K562 (cell line): ENCODE data around the gene KDF1. TPM values are rescaled to one million over a fixed set of nuclear protein-coding genes. Genes with fewer than 3 reads are reported as not detected.

Experiments
- ATAC-seq: fragments of 200-7000 bp; cut with Tn5 transposase; 3 replicates; pipeline ENCODE4 v1.9.1; 2020; ENCODE audit warnings: moderate library complexity
- Bru-seq: library from RNA; stranded (reverse); fragments of 400-500 nt; gene quantifications from one replicate; lab custom pipeline; 2021; lab: Mats Ljungman, UMichigan
- BruChase-seq, 2 experiments: library from RNA; stranded (reverse); fragments of 400-500 nt; gene quantifications; one replicate each; lab custom pipeline; 2021; lab: Mats Ljungman, UMichigan
- BruUV-seq: library from RNA; stranded (reverse); fragments of 400-500 nt; replicated peaks from 2 replicates; lab custom pipeline; 2021; lab: Mats Ljungman, UMichigan
- CTCF ChIA-PET: fragments of 300-600 bp; formaldehyde crosslinking; extraction: SDS; loops from one replicate; lab custom pipeline; 2021; ENCODE audit warnings: low intra/inter-chr PET ratio; lab: Yijun Ruan, JAX
- POLR2A ChIA-PET: fragments of 300-600, 350-650 bp; sonication (Branson Sonifier 250); formaldehyde crosslinking; extraction: SDS; loops from one replicate; lab custom pipeline; 2021; ENCODE audit warnings: antibody characterized with exemption, inconsistent platforms; lab: Yijun Ruan, JAX
- DNase-seq, 4 experiments: peaks; one replicate each; pipeline versions ENCODE4 v3.0.0 to v3.0.0-alpha.2; 2011 to 2018; ENCODE audit warnings: low spot score in 3 of 4, mixed read lengths in 3 of 4; ENCODE audit errors: extremely low read depth in 1 of 4
- FAIRE-seq: peaks from 2 replicates; lab custom pipeline; 2011; peaks lifted over from hg19 to GRCh38; lab: Jason Lieb, UNC
- H2AFZ ChIP-seq: 2 replicates; pipeline ENCODE4 v1.6.0; 2011; ENCODE audit warnings: low read depth, low read length, control low read depth, inconsistent platforms
- H3K27ac ChIP-seq: fragments of 200-600 bp; 3 replicates; pipeline ENCODE4 v1.8.0; 2011; ENCODE audit warnings: low read depth, mild to moderate bottlenecking, control low read depth, inconsistent platforms, low read length, moderate library complexity, mixed read lengths; ENCODE audit errors: extremely low read depth
- H3K27me3 ChIP-seq, 2 experiments: fragments of 300-600 bp in 1 of 2; 2 replicates in 1 of 2; 3 replicates in 1 of 2; pipeline versions ENCODE4 v1.6.0 to v1.8.0; 2011; ENCODE audit warnings: inconsistent platforms in 2 of 2, low read length in 2 of 2, mild to moderate bottlenecking in 1 of 2, mixed read lengths in 1 of 2, moderate library complexity in 1 of 2; ENCODE audit not compliant: control insufficient read depth in 2 of 2, insufficient read depth in 2 of 2
- H3K36me3 ChIP-seq: fragments of 300-600 bp; 3 replicates; pipeline ENCODE4 v1.8.0; 2011; ENCODE audit warnings: mild to moderate bottlenecking, low read length, inconsistent platforms; ENCODE audit not compliant: control insufficient read depth, insufficient read depth
- H3K4me1 ChIP-seq, 2 experiments: fragments of 200-600 bp in 1 of 2; replicated peaks in 1 of 2; 2 replicates in 1 of 2; 3 replicates in 1 of 2; pipeline versions ENCODE4 v1.5.1 to v1.8.0; 2011; ENCODE audit warnings: inconsistent platforms in 2 of 2, low read length in 2 of 2, mild to moderate bottlenecking in 1 of 2, mixed read lengths in 1 of 2, moderate library complexity in 1 of 2; ENCODE audit not compliant: control insufficient read depth in 2 of 2, insufficient read depth in 2 of 2
- H3K4me2 ChIP-seq: 2 replicates; pipeline ENCODE4 v1.6.1; 2011; ENCODE audit warnings: low read length, control low read depth, inconsistent platforms, mixed read lengths; ENCODE audit not compliant: insufficient read depth
- H3K4me3 ChIP-seq: fragments of 200-600 bp; sonication (generic), shearing (Covaris generic); 2 replicates; pipeline ENCODE4 v1.5.1; 2016; ENCODE audit warnings: control low read depth, inconsistent platforms
- H3K79me2 ChIP-seq: fragments of 200-600 bp; 3 replicates; pipeline ENCODE4 v1.8.0; 2011; ENCODE audit warnings: low read length, inconsistent platforms; ENCODE audit not compliant: control insufficient read depth, insufficient read depth
- H3K9ac ChIP-seq, 2 experiments: 2 replicates each; pipeline versions ENCODE4 v1.6.0 to v1.6.1; 2011; ENCODE audit warnings: low read depth in 2 of 2, low read length in 2 of 2, control low read depth in 1 of 2, inconsistent platforms in 1 of 2, mild to moderate bottlenecking in 1 of 2, mixed read lengths in 1 of 2; ENCODE audit not compliant: insufficient read depth in 1 of 2
- H3K9me1 ChIP-seq: one replicate; pipeline ENCODE4 v1.6.0; 2011; ENCODE audit warnings: inconsistent platforms, mild to moderate bottlenecking, low read length, moderate library complexity; ENCODE audit not compliant: control insufficient read depth, insufficient read depth
- H3K9me3 ChIP-seq: replicated peaks from 2 replicates; pipeline ENCODE4 v1.5.1; 2011; ENCODE audit warnings: low read depth, low read length, inconsistent platforms; ENCODE audit not compliant: control insufficient read depth, insufficient read depth
- H4K20me1 ChIP-seq: replicated peaks from 2 replicates; pipeline ENCODE4 v1.6.1; 2011; ENCODE audit warnings: low read length, inconsistent platforms, mixed read lengths; ENCODE audit not compliant: control insufficient read depth, insufficient read depth
- CBX5 ChIP-seq: IDR thresholded peaks from 2 replicates; pipeline ENCODE4 v1.6.1; 2014; ENCODE audit warnings: low read depth, borderline replicate concordance
- CCAR2 ChIP-seq: fragments of 200-400 bp; formaldehyde crosslinking; IDR thresholded peaks from 2 replicates; pipeline ENCODE4 v1.6.1; 2017; ENCODE audit warnings: mild to moderate bottlenecking, low read depth, low read length
- ERF ChIP-seq: fragments of 450-650 bp; formaldehyde crosslinking; IDR thresholded peaks from 2 replicates; pipeline ENCODE4 v1.4.0; 2020; ENCODE audit warnings: mild to moderate bottlenecking, mixed read lengths
- ETV5 ChIP-seq: sonication (generic); formaldehyde crosslinking; IDR thresholded peaks from 2 replicates; pipeline ENCODE4 v1.4.0; 2020; ENCODE audit warnings: low read depth, mild to moderate bottlenecking, missing genetic modification reagents
- NCOA1 ChIP-seq: fragments of 450-650 bp; IDR thresholded peaks from 2 replicates; pipeline ENCODE4 v1.6.1; 2016; ENCODE audit warnings: low read depth
- NFIC ChIP-seq: fragments of 450-650 bp; IDR thresholded peaks from 2 replicates; pipeline ENCODE4 v1.6.1; 2017; ENCODE audit warnings: mild to moderate bottlenecking, inconsistent platforms
- PHF20 ChIP-seq: fragments of 450-650 bp; IDR thresholded peaks from 2 replicates; pipeline ENCODE4 v1.6.1; 2018; ENCODE audit not compliant: partially characterized antibody
- PYGO2 ChIP-seq: fragments of 450-650 bp; IDR thresholded peaks from 2 replicates; pipeline ENCODE4 v1.6.1; 2016; ENCODE audit warnings: mild to moderate bottlenecking, missing genetic modification characterization, moderate library complexity, missing compliant biosample characterization
- SAFB2 ChIP-seq: fragments of 200-400 bp; formaldehyde crosslinking; IDR thresholded peaks from 2 replicates; pipeline ENCODE4 v1.6.1; 2018; ENCODE audit warnings: borderline replicate concordance, low read length, low read depth, moderate library complexity; ENCODE audit not compliant: severe bottlenecking
- SP1 ChIP-seq: sonication (generic); formaldehyde crosslinking; IDR thresholded peaks from 2 replicates; pipeline ENCODE4 v1.8.1; 2022; ENCODE audit warnings: mild to moderate bottlenecking, missing genetic modification reagents
- TAF7 ChIP-seq: fragments of 450-650 bp; IDR thresholded peaks from 2 replicates; pipeline ENCODE4 v1.6.1; 2016; ENCODE audit warnings: missing genetic modification characterization, missing compliant biosample characterization
- ZNF12 ChIP-seq: sonication (generic); formaldehyde crosslinking; IDR thresholded peaks from 2 replicates; pipeline ENCODE4 v1.4.0; 2020; ENCODE audit warnings: mild to moderate bottlenecking, missing genetic modification reagents
- ZNF436 ChIP-seq: fragments of 250-450, 450-650 bp; sonication (Bioruptor Pico); formaldehyde crosslinking; IDR thresholded peaks from 2 replicates; pipeline ENCODE4 v1.7.0; 2020; ENCODE audit warnings: mild to moderate bottlenecking
- ZNF76 ChIP-seq: fragments of 250-450 bp; sonication (Bioruptor Pico); IDR thresholded peaks from 2 replicates; pipeline ENCODE4 v1.4.0; 2020; ENCODE audit warnings: mild to moderate bottlenecking, moderate library complexity, borderline replicate concordance
- WGBS: fragments of 100-300 bp; shearing (Covaris generic); methylation state at CpG from one replicate; pipeline ENCODE4 v1.1.6; 2016; ENCODE audit warnings: low coverage, mixed read lengths; ENCODE audit not compliant: insufficient coverage; ENCODE audit errors: missing lambda C conversion rate; 5-methylcytosine and 5-hydroxymethylcytosine counted together
- in situ Hi-C: fragments of 300-500 bp; cut with MboI; formaldehyde crosslinking; loops from 4 replicates; pipeline ENCODE4 v1.15.0; 2018; ENCODE audit warnings: inconsistent platforms, mixed read lengths
- intact Hi-C: fragments of 100-400 bp; cut with micrococcal nuclease; formaldehyde crosslinking; loops from 2 replicates; pipeline ENCODE4 v1.14.2; 2022
- long read RNA-seq, 3 experiments: library from polyadenylated mRNA in 2 of 3; library from RNA in 1 of 3; unstranded in 2 of 3; stranded (forward) in 1 of 3; transcript quantifications; one replicate each; pipeline ENCODE4 v2.0.0, GENCODE V29; 2019 to 2022
- polyA minus RNA-seq, 3 experiments: library from RNA; depleted of rRNA, polyadenylated mRNA; stranded (reverse); fragments of >200 nt; gene quantifications; 2 replicates each; pipeline ENCODE4 v1.2.3, GENCODE V29; 2011
- polyA plus RNA-seq, 8 experiments: library from polyadenylated mRNA; depleted of rRNA in 4 of 8; stranded (reverse) in 5 of 8; unstranded in 3 of 8; fragments of >200 nt; fragmentation: Nextera tagmentation in 2 of 8; fragmentation: Illumina TruSeq in 1 of 8; extraction: Ambion mirVana in 2 of 8; extraction: Trizol in 1 of 8; gene quantifications; 2 replicates each; pipeline versions ENCODE4 v1.2.1 to v1.2.3, GENCODE V29; 2011 to 2014; ENCODE audit warnings: inconsistent platforms in 1 of 8, missing spikeins in 1 of 8
- total RNA-seq, 7 experiments: library from RNA; depleted of rRNA in 6 of 7; stranded (reverse); fragments of >200 nt in 6 of 7; fragmentation: Illumina TruSeq in 2 of 7; extraction: Trizol in 2 of 7; gene quantifications; 2 replicates each; pipeline versions ENCODE4 v1.2.1 to v1.2.3, GENCODE V29; 2011 to 2021; ENCODE audit warnings: low replicate concordance in 1 of 7
- TF ChIP-seq, protein P1 (sequence below): sonication (generic); formaldehyde crosslinking; IDR thresholded peaks from 2 replicates; pipeline ENCODE4 v1.8.0; 2022; ENCODE audit warnings: missing genetic modification reagents, mild to moderate bottlenecking, moderate library complexity, borderline replicate concordance

Gene KDF1
- 1.2 and 3.2 TPM in 2 replicates for total RNA-seq (2011; cell fraction: chromatin; rRNA removed; ENCODE audit: low replicate concordance)
- 2.0 and 2.1 TPM in 2 replicates for total RNA-seq (2011; cell fraction: nucleolus; rRNA removed)
- total RNA-seq (2011; cell fraction: nucleoplasm; rRNA removed): 1.5 and 1.8 TPM in 2 replicates
- 0.73 and 2.6 TPM in 2 replicates for total RNA-seq (2014; rRNA removed)
- total RNA-seq (2014; rRNA removed; fragmentation: Illumina TruSeq; extraction: Trizol): 0.62 and 0.73 TPM in 2 replicates
- 0.53 and 0.83 TPM in 2 replicates for total RNA-seq (2015; rRNA removed; fragmentation: Illumina TruSeq; extraction: Trizol)
- total RNA-seq (2021): 1.9 and 2.4 TPM in 2 replicates
- 1.4 and 4.8 TPM in 2 replicates for polyA plus RNA-seq (2011; rRNA removed)
- 4.7 and 4.9 TPM in 2 replicates for polyA plus RNA-seq (2011; cell fraction: cytosol; rRNA removed)
- 3.2 and 3.7 TPM in 2 replicates for polyA plus RNA-seq (2011; cell fraction: nucleus; rRNA removed)
- polyA plus RNA-seq (2012): 1.2 and 3.1 TPM in 2 replicates
- polyA plus RNA-seq (2014; fragmentation: Illumina TruSeq; extraction: Trizol): 1.3 and 1.9 TPM in 2 replicates
- polyA plus RNA-seq (2014; fragmentation: Nextera tagmentation; extraction: Ambion mirVana): under 1 TPM; 0.38 to 0.48 TPM
- 1.0 and 1.3 TPM in 2 replicates for polyA plus RNA-seq (2014; rRNA removed)
- polyA minus RNA-seq (2011; rRNA and poly(A)+ RNA removed): 2.2 and 4.5 TPM in 2 replicates
- 2.3 and 3.9 TPM in 2 replicates for polyA minus RNA-seq (2011; cell fraction: cytosol; rRNA and poly(A)+ RNA removed)
- 0.81 and 1.4 TPM in 2 replicates for polyA minus RNA-seq (2011; cell fraction: nucleus; rRNA and poly(A)+ RNA removed)
- percentile 45 among the genes with signal in this experiment for Bru-seq, nascent RNA
- percentile 32 among the genes with signal in this experiment for BruChase-seq, experiment 1, labeled RNA remaining after a 2-hour chase
- percentile 35 among the genes with signal in this experiment for BruChase-seq, experiment 2, labeled RNA remaining after a 6-hour chase
- long read RNA-seq, experiment 1, partial matches to known transcripts: 5 of 5 reads
- long read RNA-seq, experiment 1, other reads (novel, unspliced or antisense): 0 of 5 reads
- long read RNA-seq, experiment 2, partial matches to known transcripts: 0 of 2 reads
- long read RNA-seq, experiment 2, other reads (novel, unspliced or antisense): 1 of 2 reads
- long read RNA-seq, experiment 3: 0 reads

DNA sequence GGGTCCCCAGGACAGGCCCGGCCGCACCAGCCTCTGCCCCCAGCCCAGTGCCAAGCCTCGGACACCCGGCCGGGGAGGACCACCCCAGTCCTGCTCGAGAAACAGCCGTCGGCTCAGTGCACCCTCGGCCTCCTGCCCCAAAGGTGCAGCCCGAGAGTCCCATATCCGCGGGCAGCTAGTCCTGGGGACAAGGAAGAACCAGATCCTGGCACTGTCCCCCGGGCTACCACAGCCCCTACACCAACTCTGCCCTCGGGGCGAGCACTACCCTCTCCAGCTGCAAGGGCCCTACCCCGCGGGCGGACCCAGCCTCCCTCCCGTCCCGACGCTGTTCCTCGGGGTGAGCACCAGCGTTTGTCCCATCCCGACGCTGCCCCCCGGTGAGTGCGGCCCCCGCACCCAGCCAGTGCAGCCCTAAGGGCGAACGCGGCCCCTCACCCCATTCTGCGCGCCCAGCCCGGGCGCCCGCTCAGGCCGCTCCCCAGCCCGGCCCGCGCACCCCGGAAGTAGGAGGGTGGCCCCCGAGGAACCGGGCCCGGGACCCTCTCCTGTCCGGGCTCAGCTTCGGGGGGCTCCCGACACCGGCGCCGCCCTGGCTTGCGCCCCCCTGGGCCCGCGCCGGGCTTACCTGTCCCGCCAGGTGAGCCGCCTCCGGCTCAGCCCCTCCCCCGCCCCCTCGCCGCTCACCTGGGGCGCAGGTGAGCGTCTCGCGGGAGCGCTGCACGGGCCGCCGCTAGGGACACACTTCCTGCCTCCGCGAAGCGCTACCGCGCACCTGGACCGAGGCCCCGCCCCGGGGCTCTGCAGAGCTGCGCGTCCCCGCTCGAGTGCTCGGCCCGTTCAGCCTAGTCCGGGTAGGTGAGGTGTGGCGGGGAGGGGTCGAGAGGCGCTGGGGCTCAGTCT is at the start of gene KDF1:
TSS of gene KDF1 (minus strand) at position 747 of the 903 bp plus-strand sequence. CDS start 8,088 bp downstream, outside the sequence.
- POLR2A ChIA-PET: interaction anchor here (0.9 to 1.3 kb wide), 2 partner anchors 9 to 16 kb away, joined by 4 to 5 read pairs; no protein-coding TSS in a partner anchor
- H3K4me1 ChIP-seq: peaks cover 5 to 18% of the 10 kb centered on the region in 2 experiments; a peak in 4 of 5 replicates
- no peaks in the 10 kb centered on the region for H3K79me2 ChIP-seq
- no peaks in the 10 kb centered on the region for H3K9me3 ChIP-seq
- H3K36me3 ChIP-seq: no peaks in the 10 kb centered on the region
- peak within 1 kb of the TSS; percentile 74 for H3K4me2 ChIP-seq
- H3K9ac ChIP-seq: peak within 1 kb of the TSS; percentile 55 to 90; a peak in 3 of 4 replicates
- H3K9me1 ChIP-seq: no peaks in the 10 kb centered on the region
- BruUV-seq: no TSS peak
- ATAC-seq (peak; percentile 93), FAIRE-seq (no peak), DNase-seq (peak; percentile 67 to 87 (median 78))
- no peaks in the 10 kb centered on the region for H4K20me1 ChIP-seq
- H3K4me3 ChIP-seq: peak within 1 kb of the TSS; percentile 63
- in situ Hi-C loops: no loop called here
- no peak within 1 kb of the TSS for H3K27ac ChIP-seq
- intact Hi-C loops: no loop called here
- CTCF ChIA-PET: interaction anchor here (0.6 kb wide), 1 partner anchor 683 kb away, joined by 3 read pairs; no protein-coding TSS in a partner anchor
- H3K27me3 ChIP-seq: peaks cover 5 to 16% of the 10 kb centered on the region in 2 experiments; a peak in 4 of 5 replicates
- 4% methylated on average over 68 of the region's 86 CpGs for WGBS
- peak within 1 kb of the TSS; percentile 87 for H2AFZ ChIP-seq
- TF ChIP-seq, protein P1, sequence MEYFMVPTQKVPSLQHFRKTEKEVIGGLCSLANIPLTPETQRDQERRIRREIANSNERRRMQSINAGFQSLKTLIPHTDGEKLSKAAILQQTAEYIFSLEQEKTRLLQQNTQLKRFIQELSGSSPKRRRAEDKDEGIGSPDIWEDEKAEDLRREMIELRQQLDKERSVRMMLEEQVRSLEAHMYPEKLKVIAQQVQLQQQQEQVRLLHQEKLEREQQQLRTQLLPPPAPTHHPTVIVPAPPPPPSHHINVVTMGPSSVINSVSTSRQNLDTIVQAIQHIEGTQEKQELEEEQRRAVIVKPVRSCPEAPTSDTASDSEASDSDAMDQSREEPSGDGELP (CRISPR knock-in tag): peak; percentile 40; the same call in 1 of the 2 replicates
- TF ChIP-seq ETV5 (CRISPR knock-in tag) (no peak), ZNF436 (no peak), PYGO2 (tag) (no peak), CCAR2 (no peak), NCOA1 (no peak), SAFB2 (no peak), TAF7 (tag) (no peak), ZNF76 (CRISPR knock-in tag) (no peak), ZNF12 (CRISPR knock-in tag) (0 out of 2 replicates have a peak, but pooled peaks have one; percentile 5), CBX5 (no peak), SP1 (peak; percentile 42), NFIC (no peak), ERF (no peak), PHF20 (peak; percentile 29)
